AG04450 (cell line): ENCODE results near the gene ZFR2. TPM values are rescaled to one million over a fixed set of nuclear protein-coding genes. Genes with fewer than 3 reads are reported as not detected.

Experiments
- CTCF ChIA-PET: fragments of 300-600, 350-600 bp; formaldehyde crosslinking; extraction: SDS; loops from one replicate; lab custom pipeline; 2022; ENCODE audit warnings: antibody characterized with exemption, inconsistent platforms; lab: Charles Lee
- POLR2A ChIA-PET: fragments of 350-600 bp; formaldehyde crosslinking; extraction: SDS; loops from one replicate; lab custom pipeline; 2021; ENCODE audit warnings: antibody characterized with exemption, inconsistent platforms; lab: Yijun Ruan, JAX
- DNase-seq: peaks from one replicate; pipeline ENCODE4 v3.0.0-alpha.2; 2011; ENCODE audit warnings: low read depth, low spot score
- H3K27ac ChIP-seq: one replicate; pipeline ENCODE4 v1.5.1; 2012; ENCODE audit warnings: low read depth, low read length, control low read depth
- H3K27me3 ChIP-seq: one replicate; pipeline ENCODE4 v1.6.0; 2012; ENCODE audit warnings: low read length; ENCODE audit not compliant: control insufficient read depth, insufficient read depth
- H3K4me3 ChIP-seq: 2 replicates; pipeline ENCODE4 v1.5.1; 2011; ENCODE audit warnings: mild to moderate bottlenecking, low read depth, low read length, control low read depth
- H3K9me3 ChIP-seq: 2 replicates; pipeline ENCODE4 v1.5.1; 2012; ENCODE audit warnings: low read length; ENCODE audit not compliant: control insufficient read depth, insufficient read depth
- CTCF ChIP-seq: IDR thresholded peaks from 2 replicates; pipeline ENCODE4 v1.5.1; 2011; ENCODE audit warnings: low read depth, low read length, control low read depth, inconsistent platforms
- polyA plus RNA-seq: library from polyadenylated mRNA; depleted of rRNA; stranded (reverse); fragments of >200 nt; gene quantifications from 2 replicates; pipeline ENCODE4 v1.2.3, GENCODE V29; 2011

Gene ZFR2
- polyA plus RNA-seq, 1 experiment: not detected

GRCh38 chr19:3775374-3775711 lies 93.5 kb downstream of the ZFR2 start:
- POLR2A ChIA-PET: no interaction called here
- H3K9me3 ChIP-seq: peaks cover 18% of the 10 kb centered on the region; the same call in 1 of the 2 replicates
- no peak overlapping the region for H3K27ac ChIP-seq
- no peak overlapping the region for H3K4me3 ChIP-seq
- no peak for TF ChIP-seq CTCF
- CTCF ChIA-PET: no interaction called here
- no peak for DNase-seq
- peaks cover 4% of the 10 kb centered on the region for H3K27me3 ChIP-seq

GRCh38 chr19:3774621-3775373 lies 94.0 kb downstream of the ZFR2 start:
- POLR2A ChIA-PET: no interaction called here
- no peak for DNase-seq
- H3K4me3 ChIP-seq: no peak overlapping the region
- peaks cover 4% of the 10 kb centered on the region for H3K27me3 ChIP-seq
- peaks cover 18% of the 10 kb centered on the region; the same call in 1 of the 2 replicates for H3K9me3 ChIP-seq
- H3K27ac ChIP-seq: no peak overlapping the region
- CTCF ChIA-PET: no interaction called here
- TF ChIP-seq CTCF: no peak

- no peak for TF ChIP-seq CTCF
- Histone ChIP-seq H3K9me3 (peaks cover 13% of the 10 kb centered on the region; the same call in 1 of the 2 replicates), H3K27me3 (peaks cover 4% of the 10 kb centered on the region), H3K4me3 (no peak overlapping the region), H3K27ac (no peak overlapping the region)
- CTCF ChIA-PET: no interaction called here
- POLR2A ChIA-PET: no interaction called here
- DNase-seq: no peak
Measured at GRCh38 chr19:3773814-3774515, 94.9 kb downstream of the ZFR2 start.

GRCh38 chr19:3771906-3772455 lies 96.9 kb downstream of the ZFR2 start, which contains the start of gene RAX2:
RAX2 (minus strand) TSS chr19:3772228; CDS start chr19:3771742, 486 bp downstream.
- peaks cover 4% of the 10 kb centered on the region for H3K27me3 ChIP-seq
- H3K27ac ChIP-seq: no peak within 1 kb of the TSS
- H3K9me3 ChIP-seq: no peaks in the 10 kb centered on the region; the same call in 1 of the 2 replicates
- DNase-seq: no peak
- H3K4me3 ChIP-seq: no peak within 1 kb of the TSS
- ChIA-PET CTCF (no interaction called here), POLR2A (no interaction called here)
- TF ChIP-seq CTCF: no peak
